Measurements from ENCODE around the gene AP2B1.

DNA sequence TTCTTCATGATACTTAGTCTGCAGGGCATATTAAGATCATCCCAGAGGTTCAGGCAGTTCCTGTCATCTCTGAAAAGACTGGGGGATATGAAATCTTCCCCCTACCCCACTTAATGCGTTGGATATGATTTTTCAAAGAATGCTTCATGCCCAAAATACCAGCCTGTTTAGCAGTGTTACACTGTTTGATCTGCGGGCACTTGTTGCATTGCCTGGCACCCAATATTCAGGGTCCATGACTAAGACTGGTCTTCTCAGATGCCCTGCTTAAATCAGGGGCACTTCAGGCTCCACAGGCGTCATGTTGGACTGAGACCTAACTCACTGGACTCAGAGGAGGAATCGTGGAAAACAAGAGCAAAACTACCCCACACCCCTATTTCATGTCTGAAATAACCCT, 137.9 kb downstream of the AP2B1 start:
- TF ChIP-seq, protein P1, sequence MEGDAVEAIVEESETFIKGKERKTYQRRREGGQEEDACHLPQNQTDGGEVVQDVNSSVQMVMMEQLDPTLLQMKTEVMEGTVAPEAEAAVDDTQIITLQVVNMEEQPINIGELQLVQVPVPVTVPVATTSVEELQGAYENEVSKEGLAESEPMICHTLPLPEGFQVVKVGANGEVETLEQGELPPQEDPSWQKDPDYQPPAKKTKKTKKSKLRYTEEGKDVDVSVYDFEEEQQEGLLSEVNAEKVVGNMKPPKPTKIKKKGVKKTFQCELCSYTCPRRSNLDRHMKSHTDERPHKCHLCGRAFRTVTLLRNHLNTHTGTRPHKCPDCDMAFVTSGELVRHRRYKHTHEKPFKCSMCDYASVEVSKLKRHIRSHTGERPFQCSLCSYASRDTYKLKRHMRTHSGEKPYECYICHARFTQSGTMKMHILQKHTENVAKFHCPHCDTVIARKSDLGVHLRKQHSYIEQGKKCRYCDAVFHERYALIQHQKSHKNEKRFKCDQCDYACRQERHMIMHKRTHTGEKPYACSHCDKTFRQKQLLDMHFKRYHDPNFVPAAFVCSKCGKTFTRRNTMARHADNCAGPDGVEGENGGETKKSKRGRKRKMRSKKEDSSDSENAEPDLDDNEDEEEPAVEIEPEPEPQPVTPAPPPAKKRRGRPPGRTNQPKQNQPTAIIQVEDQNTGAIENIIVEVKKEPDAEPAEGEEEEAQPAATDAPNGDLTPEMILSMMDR (IDR thresholded peaks at IDR 0.05) = no peak
- TF ChIP-seq EP300 (IDR thresholded peaks at IDR 0.05) = no peak
- TF ChIP-seq POLR2A (IDR thresholded peaks at IDR 0.05) = no peak
- no peak for TF ChIP-seq POLR2AphosphoS5 (IDR thresholded peaks at IDR 0.05)

Measured in sigmoid colon (tissue), 4 donors.